Measurements from ENCODE around the gene NDUFB10. TPM values are rescaled to one million over a fixed set of nuclear protein-coding genes. Genes with fewer than 3 reads are reported as not detected.

NDUFB10 gene
- total RNA-seq, 4 donors from 2014 or later = 249 to 381 (median 295) TPM

- H3K36me3 ChIP-seq = peaks cover 11 to 27% (median 23%) of the 10 kb centered on the region in 4 donors
- no peak overlapping the region for H3K27ac ChIP-seq (replicated peaks in 1 of 4)
- H3K27me3 ChIP-seq = peaks cover 3 to 48% (median 32%) of the 10 kb centered on the region in 4 donors
- WGBS = under 1% methylated on average over 17 of the region's 25 CpGs
- peak overlapping the region in 3 of 4 donors; percentile 20 to 51 (median 24) for H3K4me3 ChIP-seq
- no peak for TF ChIP-seq POLR2A (IDR thresholded peaks at IDR 0.05; ENCODE audit: low read depth)
- TF ChIP-seq EP300 (IDR thresholded peaks at IDR 0.05) = no peak
- no peak for TF ChIP-seq POLR2AphosphoS5 (IDR thresholded peaks at IDR 0.05)
- no peak for TF ChIP-seq CTCF (IDR thresholded peaks at IDR 0.05)
- no peaks in the 10 kb centered on the region for H3K9me3 ChIP-seq
- intact Hi-C loops (cut with DNase I) = no loop called here
- peaks cover 33 to 54% (median 48%) of the 10 kb centered on the region in 4 donors for H3K4me1 ChIP-seq
- no peak for DNase-seq (ENCODE audit: extremely low spot score)
Observed at GRCh38 chr16:1990101-1990350, 30.7 kb downstream of the NDUFB10 start.

DNA sequence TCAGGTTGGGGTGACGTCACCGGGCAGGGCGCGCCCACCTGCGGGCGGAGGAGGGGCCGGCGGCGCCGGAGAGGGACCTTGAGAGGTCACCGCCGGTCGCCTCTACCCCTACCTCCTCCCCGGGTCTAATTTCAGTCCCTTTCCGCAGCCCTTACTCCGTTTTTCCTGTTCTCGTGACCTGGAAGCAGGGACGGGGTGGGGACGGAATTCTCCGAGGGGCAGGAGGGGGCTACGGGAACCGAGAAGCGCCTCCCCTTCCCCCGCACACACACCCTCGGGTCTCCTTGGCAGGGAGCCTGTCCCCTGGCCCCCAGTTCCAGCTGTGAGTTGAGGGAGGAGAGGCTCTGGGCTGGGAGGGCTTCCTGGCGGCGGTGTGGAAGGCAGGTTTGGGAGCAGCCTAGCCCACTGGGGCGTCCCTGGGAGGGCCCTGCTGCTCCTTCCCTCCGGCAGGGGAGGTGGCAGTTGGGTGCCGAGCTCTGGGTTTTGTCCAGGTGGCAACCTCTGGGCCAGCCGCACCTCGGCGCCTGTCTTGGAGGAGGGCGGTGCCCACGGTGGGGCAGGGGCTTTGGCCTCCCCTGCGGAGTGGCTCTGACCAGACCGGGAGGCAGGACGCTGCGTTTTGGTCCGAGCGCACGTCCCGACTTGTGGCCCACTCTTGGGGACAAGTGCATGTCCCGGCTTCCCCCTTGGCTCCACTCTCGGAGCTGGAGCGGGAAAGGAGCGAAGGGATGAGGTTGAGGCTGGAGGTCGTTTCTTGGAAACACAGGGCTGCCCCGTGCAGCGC lies 31.2 kb downstream of the NDUFB10 start:
- Histone ChIP-seq H3K9me3 (no peaks in the 10 kb centered on the region), H3K27ac (replicated peaks in 1 of 4) (no peak overlapping the region), H3K4me3 (peak overlapping the region; percentile 5 to 51 (median 22)), H3K36me3 (peaks cover 11 to 22% (median 20%) of the 10 kb centered on the region in 4 donors), H3K27me3 (peaks cover 3 to 48% (median 32%) of the 10 kb centered on the region in 4 donors), H3K4me1 (peaks cover 28 to 49% (median 43%) of the 10 kb centered on the region in 4 donors)
- no peak for DNase-seq (ENCODE audit: extremely low spot score)
- 0% methylated on average over 20 of the region's 50 CpGs for WGBS
- TF ChIP-seq EP300 (IDR thresholded peaks at IDR 0.05) = no peak
- no peak for TF ChIP-seq POLR2AphosphoS5 (IDR thresholded peaks at IDR 0.05)
- TF ChIP-seq CTCF (IDR thresholded peaks at IDR 0.05) = no peak
- no peak for TF ChIP-seq POLR2A (IDR thresholded peaks at IDR 0.05; ENCODE audit: low read depth)
- intact Hi-C loops (cut with DNase I) = no loop called here

- peak overlapping the region; percentile 45 to 61 (median 48) for H3K4me3 ChIP-seq
- intact Hi-C loops (cut with DNase I) = no loop called here
- no peak for DNase-seq (ENCODE audit: extremely low spot score)
- no peaks in the 10 kb centered on the region for H3K9me3 ChIP-seq
- H3K36me3 ChIP-seq = peaks cover 5 to 16% (median 14%) of the 10 kb centered on the region in 4 donors
- TF ChIP-seq CTCF (IDR thresholded peaks at IDR 0.05) (no peak), POLR2AphosphoS5 (IDR thresholded peaks at IDR 0.05) (no peak), POLR2A (IDR thresholded peaks at IDR 0.05; ENCODE audit: low read depth) (no peak), EP300 (IDR thresholded peaks at IDR 0.05) (no peak)
- 16% methylated on average over 8 of the region's 18 CpGs for WGBS
- H3K27ac ChIP-seq (replicated peaks in 1 of 4) = no peak overlapping the region
- peaks cover 26 to 43% (median 38%) of the 10 kb centered on the region in 4 donors for H3K4me1 ChIP-seq
- peaks cover 3 to 48% (median 32%) of the 10 kb centered on the region in 4 donors for H3K27me3 ChIP-seq
Observed at GRCh38 chr16:1991135-1991551, 31.8 kb downstream of the NDUFB10 start.

DNA sequence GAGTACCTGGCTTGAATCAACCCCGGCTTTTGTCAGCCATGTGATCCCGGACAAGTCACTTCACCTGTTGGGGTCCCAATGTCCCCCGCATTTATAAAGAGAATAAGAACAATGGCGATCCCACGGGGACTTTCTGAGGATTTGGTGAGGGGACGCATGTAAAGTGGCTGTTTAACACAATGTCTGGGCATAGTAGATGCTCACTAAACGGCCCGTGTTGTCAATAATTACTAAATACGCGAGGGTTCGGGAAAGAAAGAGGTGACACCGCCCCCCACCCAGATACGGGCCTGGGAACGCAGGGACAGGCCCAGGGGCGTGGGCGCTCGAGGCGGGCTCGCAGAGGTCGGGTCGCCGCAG lies 32.2 kb downstream of the NDUFB10 start:
- peaks cover 26 to 40% (median 39%) of the 10 kb centered on the region in 4 donors for H3K4me1 ChIP-seq
- peak overlapping the region in 3 of 4 donors; percentile 35 to 54 (median 35) for H3K27ac ChIP-seq (replicated peaks in 1 of 4)
- peaks cover under 1 to 15% (median 12%) of the 10 kb centered on the region in 4 donors for H3K36me3 ChIP-seq
- peaks cover 3 to 48% (median 32%) of the 10 kb centered on the region in 4 donors for H3K27me3 ChIP-seq
- H3K4me3 ChIP-seq = peak overlapping the region; percentile 45 to 61 (median 48)
- H3K9me3 ChIP-seq = no peaks in the 10 kb centered on the region
- no peak for DNase-seq (ENCODE audit: extremely low spot score)
- TF ChIP-seq POLR2A (IDR thresholded peaks at IDR 0.05; ENCODE audit: low read depth) (no peak), CTCF (IDR thresholded peaks at IDR 0.05) (no peak), EP300 (IDR thresholded peaks at IDR 0.05) (no peak), POLR2AphosphoS5 (IDR thresholded peaks at IDR 0.05) (no peak)
- intact Hi-C loops (cut with DNase I) = no loop called here
- WGBS = 30% methylated on average over 8 of the region's 22 CpGs

Measured in esophagus muscularis mucosa (tissue), 4 donors.